SJCRH30 (cell line): ENCODE measurements around the gene LHX1. TPM values are rescaled to one million over a fixed set of nuclear protein-coding genes. Genes with fewer than 3 reads are reported as not detected.

Experiments used
- DNase-seq, 2 experiments: peaks; one replicate each; pipeline ENCODE4 v3.0.0-alpha.2; 2015 to 2020
- H3K27ac ChIP-seq: fragments of 250-450 bp; sonication (Bioruptor Pico); 2 replicates; pipeline ENCODE4 v1.5.1; 2020; ENCODE audit warnings: mild to moderate bottlenecking, moderate library complexity
- H3K27me3 ChIP-seq: fragments of 250-450 bp; sonication (Bioruptor Pico); 2 replicates; pipeline ENCODE4 v1.5.1; 2020; ENCODE audit warnings: mild to moderate bottlenecking, moderate library complexity
- H3K36me3 ChIP-seq: fragments of 250-450 bp; sonication (Bioruptor Pico); 2 replicates; pipeline ENCODE4 v1.5.1; 2020; ENCODE audit warnings: mild to moderate bottlenecking, moderate library complexity
- H3K4me1 ChIP-seq: fragments of 250-450 bp; sonication (Bioruptor Pico); 2 replicates; pipeline ENCODE4 v1.5.1; 2020; ENCODE audit warnings: mild to moderate bottlenecking, moderate library complexity
- H3K4me3 ChIP-seq: fragments of 250-450 bp; sonication (Bioruptor Pico); 2 replicates; pipeline ENCODE4 v1.5.1; 2020; ENCODE audit warnings: mild to moderate bottlenecking, moderate library complexity
- H3K9me3 ChIP-seq: fragments of 250-450 bp; sonication (Bioruptor Pico); replicated peaks from 2 replicates; pipeline ENCODE4 v1.5.1; 2020; ENCODE audit warnings: mild to moderate bottlenecking, moderate library complexity
- total RNA-seq: library from RNA; depleted of rRNA; stranded (reverse); fragments of >200 nt; shearing (Covaris generic); gene quantifications from 2 replicates; pipeline ENCODE4 v1.2.3, GENCODE V29; 2014

The LHX1 gene
- total RNA-seq, 1 experiment from 2014 or later, result 0.59 TPM

- Histone ChIP-seq H3K4me3 (peak overlapping the region; percentile 33), H3K4me1 (0 out of 2 replicates have a peak, but pooled peaks cover 5% of the 10 kb centered on the region)
Observed at GRCh38 chr17:36931697-36932382, 5.4 kb upstream of the LHX1 start.

DNA sequence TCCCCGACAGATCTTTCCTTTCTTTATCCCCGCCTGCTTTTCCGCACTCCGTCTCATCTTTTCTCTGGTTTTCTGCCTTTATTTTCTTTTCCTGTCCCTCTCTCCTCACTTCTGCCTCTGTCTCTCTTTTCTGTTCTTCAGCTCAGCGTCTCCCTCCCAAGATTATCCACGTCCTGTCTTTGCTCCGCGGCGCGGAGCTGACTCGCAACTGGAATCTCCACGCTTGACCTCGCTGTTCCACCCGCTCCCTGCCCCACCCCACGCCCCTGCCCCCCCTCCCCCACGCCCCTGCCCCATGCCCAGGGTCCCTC lies 4.9 kb upstream of the LHX1 start:
- Histone ChIP-seq H3K27ac (no peak overlapping the region), H3K9me3 (no peaks in the 10 kb centered on the region), H3K4me1 (0 out of 2 replicates have a peak, but pooled peaks cover 5% of the 10 kb centered on the region), H3K27me3 (peaks cover 27% of the 10 kb centered on the region), H3K36me3 (no peaks in the 10 kb centered on the region), H3K4me3 (peak overlapping the region; percentile 33)
- DNase-seq, result no peak

More at GRCh38 chr17:36931697-36932382, 5.4 kb upstream of the LHX1 start:
- no peak overlapping the region for H3K27ac ChIP-seq
- no peaks in the 10 kb centered on the region for H3K9me3 ChIP-seq
- H3K36me3 ChIP-seq, result no peaks in the 10 kb centered on the region
- peaks cover 23% of the 10 kb centered on the region for H3K27me3 ChIP-seq
- peak in 1 of 2 experiments; percentile 29 for DNase-seq

GRCh38 chr17:36932694-36933511 lies 4.4 kb upstream of the LHX1 start:
- Histone ChIP-seq H3K4me1 (0 out of 2 replicates have a peak, but pooled peaks cover 5% of the 10 kb centered on the region), H3K36me3 (no peaks in the 10 kb centered on the region), H3K9me3 (no peaks in the 10 kb centered on the region), H3K27me3 (peaks cover 32% of the 10 kb centered on the region), H3K4me3 (no peak overlapping the region), H3K27ac (no peak overlapping the region)
- DNase-seq, result no peak

- H3K4me3 ChIP-seq, result no peak overlapping the region
- H3K4me1 ChIP-seq, result 0 out of 2 replicates have a peak, but pooled peaks cover 5% of the 10 kb centered on the region
Observed at GRCh38 chr17:36933512-36934143, 3.6 kb upstream of the LHX1 start.

DNA sequence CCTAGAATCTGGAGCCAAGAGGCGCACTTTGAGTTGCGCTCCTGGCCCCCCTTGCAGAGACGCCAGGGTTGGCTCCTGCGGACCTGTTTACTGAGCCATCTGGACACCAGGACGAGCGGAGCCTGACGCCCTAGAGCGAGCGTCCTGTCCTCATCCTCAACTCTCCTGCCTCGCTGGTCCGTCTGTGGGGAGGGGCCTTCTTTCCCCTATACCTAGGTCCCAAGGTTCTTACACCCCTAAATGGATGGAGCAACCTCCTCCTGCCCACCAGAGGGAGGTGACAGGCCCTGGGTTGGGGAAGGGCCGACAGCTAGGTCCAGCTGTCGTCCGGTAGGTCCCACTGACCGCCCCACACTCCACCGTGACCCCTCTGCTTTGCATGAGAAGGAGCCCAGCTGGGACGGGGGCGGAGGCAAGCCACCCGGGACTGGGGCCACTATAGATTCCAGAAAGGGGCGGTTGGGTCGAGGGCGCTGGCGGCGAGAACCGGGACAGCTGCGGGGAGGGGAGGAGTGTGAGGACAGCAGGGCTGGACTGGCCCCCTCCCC lies 3.1 kb upstream of the LHX1 start:
- Histone ChIP-seq H3K27ac (no peak overlapping the region), H3K4me1 (0 out of 2 replicates have a peak, but pooled peaks cover 5% of the 10 kb centered on the region), H3K36me3 (no peaks in the 10 kb centered on the region), H3K27me3 (peaks cover 30% of the 10 kb centered on the region), H3K9me3 (no peaks in the 10 kb centered on the region), H3K4me3 (peak overlapping the region; percentile 75)
- DNase-seq, result peak; percentile 30 to 42

More at GRCh38 chr17:36933512-36934143, 3.6 kb upstream of the LHX1 start:
- no peak for DNase-seq
- no peaks in the 10 kb centered on the region for H3K9me3 ChIP-seq
- H3K27ac ChIP-seq, result no peak overlapping the region
- H3K36me3 ChIP-seq, result no peaks in the 10 kb centered on the region
- peaks cover 32% of the 10 kb centered on the region for H3K27me3 ChIP-seq

DNA sequence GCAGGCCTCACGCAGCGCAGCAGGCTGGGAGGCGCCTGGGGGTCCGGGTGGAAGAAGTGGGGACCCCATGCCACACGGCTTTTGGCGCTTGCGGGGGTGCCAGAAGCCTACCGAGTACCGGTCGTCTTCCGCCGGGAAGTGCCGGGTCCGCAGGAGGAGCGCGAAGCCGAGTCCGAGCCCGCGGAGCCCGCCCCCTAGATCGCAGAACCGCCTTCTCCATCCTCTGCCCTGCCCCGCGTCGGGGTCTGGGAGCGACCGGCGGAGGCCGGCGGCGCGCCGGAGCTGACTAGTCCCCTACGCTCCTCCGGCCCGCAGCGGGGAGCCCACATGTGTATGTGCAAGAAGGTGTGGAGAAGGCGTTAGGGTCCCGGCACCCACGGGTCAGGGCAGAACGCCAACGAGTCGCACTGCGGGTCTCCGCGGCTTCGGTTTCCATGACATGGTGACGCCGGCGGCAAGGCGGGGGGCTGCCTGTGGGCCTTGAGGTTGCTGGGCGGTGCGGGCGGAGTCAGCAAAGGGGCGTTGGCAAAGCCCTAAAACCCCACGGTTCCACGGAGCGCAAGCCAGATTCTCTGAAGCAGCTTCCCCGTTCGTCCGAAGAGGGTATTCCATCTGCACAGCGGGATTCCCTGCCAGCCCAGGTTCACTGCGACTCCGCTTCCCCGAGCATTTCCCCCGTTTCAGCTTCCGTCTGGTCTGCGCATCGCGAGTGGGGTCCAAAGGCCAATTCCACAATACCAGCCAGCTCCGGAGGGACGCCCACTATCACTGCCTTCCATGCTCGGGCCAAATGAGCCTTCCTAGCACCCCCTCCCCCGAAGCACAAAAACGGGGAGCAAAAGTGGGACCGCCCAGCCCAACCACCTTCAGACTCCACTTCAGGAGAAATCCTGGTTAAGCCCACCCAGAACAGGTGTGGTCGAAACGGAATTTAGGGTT lies 2.3 kb upstream of the LHX1 start:
- DNase-seq, result peak; percentile 54 to 56
- peak overlapping the region; percentile 75 for H3K4me3 ChIP-seq

GRCh38 chr17:36935671-36936454 lies 1.4 kb upstream of the LHX1 start:
- peak overlapping the region; percentile 75 for H3K4me3 ChIP-seq
- no peak overlapping the region for H3K27ac ChIP-seq
- H3K9me3 ChIP-seq, result no peaks in the 10 kb centered on the region
- H3K27me3 ChIP-seq, result peaks cover 30% of the 10 kb centered on the region
- DNase-seq, result peak; percentile 43 to 56
- H3K36me3 ChIP-seq, result no peaks in the 10 kb centered on the region
- 0 out of 2 replicates have a peak, but pooled peaks cover 5% of the 10 kb centered on the region for H3K4me1 ChIP-seq

More for the DNA sequence above, 2.3 kb upstream of the LHX1 start:
- Histone ChIP-seq H3K9me3 (no peaks in the 10 kb centered on the region), H3K27me3 (peaks cover 30% of the 10 kb centered on the region), H3K36me3 (no peaks in the 10 kb centered on the region), H3K4me1 (0 out of 2 replicates have a peak, but pooled peaks cover 5% of the 10 kb centered on the region), H3K27ac (no peak overlapping the region)

GRCh38 chr17:36936455-36937000 lies 747 bp upstream of the LHX1 start:
- H3K27me3 ChIP-seq, result peaks cover 23% of the 10 kb centered on the region

DNA sequence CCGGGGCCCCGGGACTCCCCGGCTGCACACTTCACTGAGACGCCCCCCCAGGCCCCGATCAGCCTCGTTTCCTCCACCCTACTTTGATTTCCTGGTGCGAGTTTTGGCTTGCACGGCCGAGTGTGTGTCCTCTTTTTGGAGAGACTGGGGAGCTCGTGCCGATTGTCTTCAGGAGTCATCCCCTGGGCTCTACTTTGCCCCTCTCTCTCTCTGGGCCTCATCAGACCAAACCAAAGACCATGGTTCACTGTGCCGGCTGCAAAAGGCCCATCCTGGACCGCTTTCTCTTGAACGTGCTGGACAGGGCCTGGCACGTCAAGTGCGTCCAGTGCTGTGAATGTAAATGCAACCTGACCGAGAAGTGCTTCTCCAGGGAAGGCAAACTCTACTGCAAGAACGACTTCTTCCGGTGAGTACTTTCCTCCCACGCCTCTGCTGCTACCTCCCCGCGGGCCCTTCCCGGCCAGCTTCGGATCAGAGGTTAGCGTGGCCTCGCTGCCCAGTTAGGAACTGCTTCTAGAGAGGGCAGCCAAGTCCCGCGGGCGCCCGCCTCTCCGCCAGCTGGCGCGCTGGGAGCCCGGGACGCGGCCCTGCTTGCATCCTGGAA lies 787 bp downstream of the LHX1 start:
- Histone ChIP-seq H3K9me3 (no peaks in the 10 kb centered on the region), H3K36me3 (no peaks in the 10 kb centered on the region), H3K27me3 (peaks cover 17% of the 10 kb centered on the region), H3K4me1 (no peaks in the 10 kb centered on the region), H3K4me3 (peak overlapping the region; percentile 75), H3K27ac (no peak overlapping the region)
- no peak for DNase-seq

More at GRCh38 chr17:36936455-36937000, 747 bp upstream of the LHX1 start:
- 0 out of 2 replicates have a peak, but pooled peaks cover 5% of the 10 kb centered on the region for H3K4me1 ChIP-seq
- no peak overlapping the region for H3K27ac ChIP-seq
- H3K36me3 ChIP-seq, result no peaks in the 10 kb centered on the region
- no peaks in the 10 kb centered on the region for H3K9me3 ChIP-seq
- peak; percentile 71 to 80 for DNase-seq
- H3K4me3 ChIP-seq, result peak overlapping the region; percentile 75

DNA sequence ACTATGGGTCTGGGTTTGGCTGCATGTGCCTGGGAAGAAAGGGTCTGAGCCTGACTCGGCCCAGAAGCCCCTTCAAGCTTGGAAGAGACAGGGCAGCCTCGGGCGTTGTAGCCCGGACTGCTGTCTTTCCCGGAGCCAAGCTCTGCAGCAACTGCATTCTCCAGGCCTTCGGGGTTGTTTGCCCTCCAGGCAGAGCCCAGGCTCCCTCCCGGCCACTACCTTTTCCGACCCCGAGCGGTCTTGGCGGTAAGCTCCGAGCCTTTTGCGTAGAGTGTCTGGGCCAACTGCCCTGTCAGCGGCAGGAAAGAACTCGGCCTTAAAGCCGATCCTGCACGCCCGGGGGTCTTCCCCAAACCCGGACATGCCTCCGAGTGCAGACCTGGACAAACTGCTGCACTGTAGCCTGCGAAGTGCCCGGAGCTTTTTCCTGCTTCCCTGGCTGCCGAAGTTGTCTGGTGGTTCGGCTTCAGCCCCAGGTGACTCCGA lies 1.3 kb downstream of the LHX1 start:
- H3K9me3 ChIP-seq, result no peaks in the 10 kb centered on the region
- H3K4me1 ChIP-seq, result no peaks in the 10 kb centered on the region
- H3K36me3 ChIP-seq, result no peaks in the 10 kb centered on the region
- peaks cover 17% of the 10 kb centered on the region for H3K27me3 ChIP-seq
- no peak overlapping the region for H3K4me3 ChIP-seq
- H3K27ac ChIP-seq, result no peak overlapping the region
- DNase-seq, result no peak

GRCh38 chr17:36939052-36939801 lies 2.0 kb downstream of the LHX1 start:
- no peak overlapping the region for H3K4me3 ChIP-seq
- DNase-seq, result no peak
- H3K36me3 ChIP-seq, result no peaks in the 10 kb centered on the region
- H3K9me3 ChIP-seq, result no peaks in the 10 kb centered on the region
- peaks cover 17% of the 10 kb centered on the region for H3K27me3 ChIP-seq
- no peaks in the 10 kb centered on the region for H3K4me1 ChIP-seq
- no peak overlapping the region for H3K27ac ChIP-seq

DNA sequence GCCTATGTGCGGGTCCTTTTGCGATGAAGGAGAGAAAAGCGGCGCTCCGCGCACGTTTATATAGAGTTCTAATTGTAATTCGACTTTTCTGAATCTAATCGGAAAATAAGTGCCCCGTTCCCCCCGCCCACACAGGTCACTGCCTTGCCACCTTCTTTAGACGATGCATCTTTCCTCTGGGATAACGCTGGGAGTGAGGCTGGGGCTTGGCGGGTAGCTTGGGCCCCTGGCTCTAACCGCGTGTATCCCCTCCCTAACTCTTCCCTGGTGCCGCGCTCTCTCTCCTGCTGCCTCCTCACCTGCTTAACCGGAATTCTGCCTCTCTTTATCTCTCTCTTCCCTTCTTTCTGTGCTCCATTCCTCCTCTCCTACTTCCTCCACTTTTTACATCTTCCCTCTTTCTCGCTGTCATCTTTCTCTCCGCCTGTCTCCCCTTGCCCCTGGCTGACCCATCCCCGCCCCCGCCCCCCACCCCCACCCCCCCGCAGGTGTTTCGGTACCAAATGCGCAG lies 2.6 kb downstream of the LHX1 start:
- Histone ChIP-seq H3K9me3 (no peaks in the 10 kb centered on the region), H3K4me1 (no peaks in the 10 kb centered on the region), H3K27ac (no peak overlapping the region), H3K36me3 (no peaks in the 10 kb centered on the region), H3K27me3 (peaks cover 17% of the 10 kb centered on the region), H3K4me3 (no peak overlapping the region)
- DNase-seq, result no peak
